ENCODE results near the gene NAB2. TPM values are rescaled to one million over a fixed set of nuclear protein-coding genes. Genes with fewer than 3 reads are reported as not detected.

NAB2 gene
- total RNA-seq, 1 experiment from 2014 or later: 30.6 TPM

- Mint-ChIP-seq H3K9me3 (ENCODE audit: unreplicated experiment) (no peaks in the 10 kb centered on the region), H3K27ac (ENCODE audit: low read depth, unreplicated experiment) (no peak overlapping the region), H3K36me3 (ENCODE audit: insufficient read depth, unreplicated experiment) (peaks cover 55% of the 10 kb centered on the region), H3K4me1 (ENCODE audit: insufficient read depth, unreplicated experiment) (peaks cover 18% of the 10 kb centered on the region), H3K27me3 (ENCODE audit: insufficient read depth, unreplicated experiment) (no peaks in the 10 kb centered on the region), H3K4me3 (ENCODE audit: unreplicated experiment) (no peak overlapping the region)
- TF ChIP-seq CTCF (IDR thresholded peaks at IDR 0.05; ENCODE audit: unreplicated experiment): no peak
- ChIA-PET POLR2A (interaction anchor here (0.6 to 10.2 kb wide), 3 partner anchors 11 to 27 kb away, joined by 3 to 610 read pairs (median 5); partner anchors contain the start of genes NAB2 and NEMP1), CTCF (interaction anchor here (1.1 kb wide), 1 partner anchor 10 kb away, joined by 4 read pairs; no protein-coding TSS in a partner anchor)
- intact Hi-C loops (cut with micrococcal nuclease): no loop called here
- DNase-seq (ENCODE audit: unreplicated experiment): no peak
- BruUV-seq (replicated peaks): no TSS peak
These were observed 16.3 kb downstream of the NAB2 start for GRCh38 chr12:57105011-57105753.

DNA sequence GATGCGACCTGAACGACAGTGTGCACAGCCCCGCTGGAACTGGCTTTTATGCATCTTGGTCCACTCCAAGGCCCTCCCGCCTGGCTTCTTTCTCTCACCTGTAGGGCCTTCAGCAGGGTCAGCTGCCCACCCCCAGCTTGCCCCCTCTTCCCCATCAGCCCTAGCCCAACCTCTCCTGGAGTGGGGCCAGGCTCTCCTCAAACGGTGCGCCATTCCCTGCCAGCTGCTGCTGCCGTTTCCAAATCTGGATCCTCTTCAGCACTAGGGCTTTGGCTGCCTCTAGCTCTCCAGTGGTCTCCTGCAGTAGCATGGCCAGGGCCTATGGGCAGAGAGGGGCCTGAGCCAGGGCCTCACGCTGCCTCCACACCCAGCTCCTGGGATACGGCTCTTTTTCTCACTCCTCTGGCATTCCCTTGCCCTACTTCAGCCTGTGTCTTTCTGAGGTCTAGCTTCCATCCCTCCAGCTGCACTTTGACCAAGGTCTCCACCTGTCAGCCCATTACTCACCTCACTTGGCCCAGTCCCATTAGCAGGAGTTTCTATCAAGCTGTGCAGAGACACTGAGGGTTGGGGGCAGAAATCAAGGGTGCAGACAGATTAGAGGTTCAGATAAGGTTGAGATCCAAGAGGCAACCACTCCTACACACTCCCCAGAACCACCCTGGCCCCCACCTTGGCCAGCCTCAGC lies 17.3 kb downstream of the NAB2 start:
- CTCF ChIA-PET: interaction anchor here (2.6 to 7.3 kb wide), 2 partner anchors 11 to 37 kb away, joined by 7 to 147 read pairs; partner anchors contain the start of gene NAB2
- Mint-ChIP-seq H3K27ac (ENCODE audit: low read depth, unreplicated experiment) (no peak overlapping the region), H3K36me3 (ENCODE audit: insufficient read depth, unreplicated experiment) (peaks cover 50% of the 10 kb centered on the region), H3K27me3 (ENCODE audit: insufficient read depth, unreplicated experiment) (no peaks in the 10 kb centered on the region), H3K4me3 (ENCODE audit: unreplicated experiment) (no peak overlapping the region), H3K4me1 (ENCODE audit: insufficient read depth, unreplicated experiment) (peaks cover 18% of the 10 kb centered on the region), H3K9me3 (ENCODE audit: unreplicated experiment) (no peaks in the 10 kb centered on the region)
- POLR2A ChIA-PET: interaction anchor here (0.6 to 10.2 kb wide), 4 partner anchors 12 to 70 kb away, joined by 3 to 610 read pairs (median 4); partner anchors contain the start of genes NAB2 and NEMP1
- intact Hi-C loops (cut with micrococcal nuclease): no loop called here
- no peak for DNase-seq (ENCODE audit: unreplicated experiment)
- no peak for TF ChIP-seq CTCF (IDR thresholded peaks at IDR 0.05; ENCODE audit: unreplicated experiment)
- BruUV-seq (replicated peaks): no TSS peak

GRCh38 chr12:57107456-57108155 lies 18.7 kb downstream of the NAB2 start:
- no peak overlapping the region for H3K4me3 Mint-ChIP-seq (ENCODE audit: unreplicated experiment)
- ChIA-PET CTCF (interaction anchor here (0.6 to 7.3 kb wide), 3 partner anchors 12 to 66 kb away, joined by 3 to 147 read pairs (median 7); partner anchors contain the start of gene NAB2), POLR2A (interaction anchor here (1.5 to 10.2 kb wide), 3 partner anchors 13 to 28 kb away, joined by 4 to 610 read pairs (median 162); partner anchors contain the start of genes NAB2 and NEMP1)
- no peak for DNase-seq (ENCODE audit: unreplicated experiment)
- H3K27me3 Mint-ChIP-seq (ENCODE audit: insufficient read depth, unreplicated experiment): no peaks in the 10 kb centered on the region
- H3K27ac Mint-ChIP-seq (ENCODE audit: low read depth, unreplicated experiment): no peak overlapping the region
- TF ChIP-seq CTCF (IDR thresholded peaks at IDR 0.05; ENCODE audit: unreplicated experiment): no peak
- H3K4me1 Mint-ChIP-seq (ENCODE audit: insufficient read depth, unreplicated experiment): peaks cover 28% of the 10 kb centered on the region
- intact Hi-C loops (cut with micrococcal nuclease): no loop called here
- no peaks in the 10 kb centered on the region for H3K9me3 Mint-ChIP-seq (ENCODE audit: unreplicated experiment)
- no TSS peak for BruUV-seq (replicated peaks)
- H3K36me3 Mint-ChIP-seq (ENCODE audit: insufficient read depth, unreplicated experiment): peaks cover 47% of the 10 kb centered on the region
